Gastroesophageal sphincter (tissue), 4 donors: ENCODE results near the gene WNK2. TPM values are rescaled to one million over a fixed set of nuclear protein-coding genes. Genes with fewer than 3 reads are reported as not detected.

Source experiments
- ATAC-seq: fragments of 150-250 bp; one replicate; pipeline ENCODE4 v1.9.1; 2016; ENCODE audit warnings: mild to moderate bottlenecking, moderate library complexity
- H3K27ac ChIP-seq, 4 donors: fragments of 200-600 bp; sonication (generic) in 3 of 4; 1 replicate in 3 of 4; 2 replicates in 1 of 4; pipeline ENCODE4 v1.5.1; 2016 to 2019
- H3K27me3 ChIP-seq: fragments of 200-600 bp; sonication (generic); one replicate; pipeline ENCODE4 v1.5.1; 2019
- H3K36me3 ChIP-seq, 2 donors: fragments of 200-600 bp; sonication (generic); one replicate each; pipeline ENCODE4 v1.5.1; 2019; ENCODE audit warnings: control low read depth in 1 of 2
- H3K4me1 ChIP-seq, 3 donors: fragments of 200-600 bp; sonication (generic); 1 replicate in 2 of 3; 2 replicates in 1 of 3; pipeline ENCODE4 v1.5.1; 2016 to 2019; ENCODE audit warnings: control low read depth in 2 of 3
- H3K4me3 ChIP-seq, 2 donors: fragments of 200-600 bp; sonication (generic); one replicate each; pipeline ENCODE4 v1.5.1; 2019; ENCODE audit warnings: mild to moderate bottlenecking in 1 of 2, moderate library complexity in 1 of 2
- H3K9me3 ChIP-seq, 3 donors: fragments of 200-600 bp; sonication (generic); one replicate each; pipeline ENCODE4 v1.5.1; 2017 to 2019; ENCODE audit warnings: control low read depth in 2 of 3
- CTCF ChIP-seq, 4 experiments: fragments of 200-600 bp in 2 of 4; fragments of 450-650 bp in 2 of 4; sonication (generic) in 1 of 4; IDR thresholded peaks; one replicate each; pipeline ENCODE4 v1.5.1; 2017 to 2019; ENCODE audit warnings: antibody characterized with exemption in 4 of 4, mild to moderate bottlenecking in 2 of 4, moderate library complexity in 2 of 4
- EP300 ChIP-seq: sonication (generic); formaldehyde crosslinking; IDR thresholded peaks from one replicate; pipeline ENCODE4 v1.6.1; 2017; ENCODE audit warnings: antibody characterized with exemption, mild to moderate bottlenecking
- POLR2A ChIP-seq, 2 donors: fragments of 450-650 bp; IDR thresholded peaks; one replicate each; pipeline ENCODE4 v1.6.1; 2017; ENCODE audit warnings: antibody characterized with exemption in 2 of 2, mild to moderate bottlenecking in 2 of 2, moderate library complexity in 1 of 2
- POLR2AphosphoS5 ChIP-seq: sonication (generic); formaldehyde crosslinking; IDR thresholded peaks from one replicate; pipeline ENCODE4 v1.6.1; 2017; ENCODE audit warnings: antibody characterized with exemption
- WGBS, 2 donors: methylation state at CpG; one replicate each; pipeline ENCODE4 v1.1.5; 2018; ENCODE audit warnings: low coverage in 1 of 2; 5-methylcytosine and 5-hydroxymethylcytosine counted together
- total RNA-seq, 4 donors: library from RNA; depleted of rRNA; stranded (reverse); fragments of >200 nt; gene quantifications; one replicate each; pipeline ENCODE4 v1.1.0, GENCODE V29; 2016

The WNK2 gene
- total RNA-seq, 4 donors from 2014 or later, result 26.8 to 104 (median 48.6) TPM

GRCh38 chr9:93222890-93223259 lies 38.9 kb downstream of the WNK2 start:
- H3K36me3 ChIP-seq, result no peaks in the 10 kb centered on the region
- no peak overlapping the region for H3K4me3 ChIP-seq
- H3K4me1 ChIP-seq, result peaks cover 0 to 70% (median 17%) of the 10 kb centered on the region in 3 donors
- WGBS, 2 donors, result 98% methylated on average over 6 of the region's 7 CpGs; no CpG with 5 or more reads in 1 of the 2 donors
- H3K27me3 ChIP-seq, result no peaks in the 10 kb centered on the region
- H3K27ac ChIP-seq, result peak overlapping the region in 3 of 4 donors; percentile 51 to 78 (median 55)
- TF ChIP-seq EP300 (no peak), POLR2AphosphoS5 (no peak)
- no peak for ATAC-seq
- no peaks in the 10 kb centered on the region for H3K9me3 ChIP-seq

- no peak overlapping the region for H3K4me3 ChIP-seq
- no peaks in the 10 kb centered on the region for H3K9me3 ChIP-seq
- no peaks in the 10 kb centered on the region for H3K27me3 ChIP-seq
- H3K36me3 ChIP-seq, result no peaks in the 10 kb centered on the region
- ATAC-seq, result peak; percentile 40
- WGBS, 2 donors, result 50% methylated on average over 4 of the region's 16 CpGs; no CpG with 5 or more reads in 1 of the 2 donors
- H3K27ac ChIP-seq, result peak overlapping the region in 3 of 4 donors; percentile 51 to 78 (median 55)
- no peak for TF ChIP-seq POLR2A (IDR thresholded peaks at IDR 0.05)
- TF ChIP-seq POLR2AphosphoS5, result peak; percentile 59
- TF ChIP-seq EP300, result no peak
- H3K4me1 ChIP-seq, result peaks cover 0 to 70% (median 17%) of the 10 kb centered on the region in 3 donors
Observed at GRCh38 chr9:93223260-93224180, 39.6 kb downstream of the WNK2 start.

- Histone ChIP-seq H3K4me3 (no peak overlapping the region), H3K27ac (peak overlapping the region in 3 of 4 donors; percentile 51 to 78 (median 55)), H3K36me3 (no peaks in the 10 kb centered on the region), H3K9me3 (no peaks in the 10 kb centered on the region), H3K27me3 (no peaks in the 10 kb centered on the region), H3K4me1 (peaks cover 0 to 70% (median 12%) of the 10 kb centered on the region in 3 donors)
- no peak for ATAC-seq
- TF ChIP-seq POLR2A (IDR thresholded peaks at IDR 0.05) (no peak), EP300 (no peak), POLR2AphosphoS5 (no peak), CTCF (IDR thresholded peaks at IDR 0.05) (no peak)
- no CpG with 5 or more reads among the region's 2 CpGs for WGBS, 2 donors
Observed at GRCh38 chr9:93224591-93224990, 40.7 kb downstream of the WNK2 start.

GRCh38 chr9:93225417-93225816 lies 41.5 kb downstream of the WNK2 start:
- Histone ChIP-seq H3K9me3 (no peaks in the 10 kb centered on the region), H3K4me3 (no peak overlapping the region), H3K27me3 (no peaks in the 10 kb centered on the region), H3K27ac (peak overlapping the region in 1 of 4 donors; percentile 51), H3K4me1 (peaks cover 0 to 70% (median 12%) of the 10 kb centered on the region in 3 donors), H3K36me3 (no peaks in the 10 kb centered on the region)
- ATAC-seq, result no peak
- TF ChIP-seq POLR2A (IDR thresholded peaks at IDR 0.05), result no peak
- no peak for TF ChIP-seq EP300
- no peak for TF ChIP-seq CTCF (IDR thresholded peaks at IDR 0.05)
- TF ChIP-seq POLR2AphosphoS5, result no peak
- WGBS, 2 donors, result 56 to 59% methylated on average over 6 to 7 of the region's 7 CpGs

- ATAC-seq, result no peak
- Histone ChIP-seq H3K27ac (peak overlapping the region in 1 of 4 donors; percentile 4), H3K4me1 (peaks cover 0 to 71% (median 13%) of the 10 kb centered on the region in 3 donors), H3K36me3 (no peaks in the 10 kb centered on the region), H3K9me3 (no peaks in the 10 kb centered on the region), H3K27me3 (no peaks in the 10 kb centered on the region), H3K4me3 (no peak overlapping the region)
- WGBS, 2 donors, result 87% methylated on average over 9 of the region's 9 CpGs; no CpG with 5 or more reads in 1 of the 2 donors
- no peak for TF ChIP-seq EP300
- TF ChIP-seq CTCF (IDR thresholded peaks at IDR 0.05), result no peak
- TF ChIP-seq POLR2AphosphoS5, result no peak
- no peak for TF ChIP-seq POLR2A (IDR thresholded peaks at IDR 0.05)
Observed at GRCh38 chr9:93225892-93226291, 42.0 kb downstream of the WNK2 start.
